Fibroblast of mammary gland (primary cell): ENCODE data around the gene HAS3.

Experiments
- DNase-seq: peaks from one replicate; pipeline ENCODE4 v3.0.0-alpha.2; 2010; ENCODE audit warnings: low read depth
- H3K4me3 ChIP-seq: 2 replicates; pipeline ENCODE4 v1.5.1; 2011; ENCODE audit warnings: low read depth, mild to moderate bottlenecking, low read length, moderate library complexity; ENCODE audit not compliant: control insufficient read depth
- CTCF ChIP-seq: conservative IDR thresholded peaks from 2 replicates; pipeline ENCODE4 v1.5.1; 2011; ENCODE audit warnings: low read depth, low read length, inconsistent platforms; ENCODE audit not compliant: control insufficient read depth, insufficient read depth

HAS3 gene

GRCh38 chr16:69165584-69165983, 60.1 kb downstream of the HAS3 start:
- no peak overlapping the region for H3K4me3 ChIP-seq
- no peak for TF ChIP-seq CTCF
- no peak for DNase-seq

- H3K4me3 ChIP-seq, result no peak overlapping the region
- peak; percentile 80 for DNase-seq
- no peak for TF ChIP-seq CTCF
Observed at GRCh38 chr16:69166221-69166833, 60.9 kb downstream of the HAS3 start.

- no peak for DNase-seq
- no peak for TF ChIP-seq CTCF
- H3K4me3 ChIP-seq, result no peak overlapping the region
Observed at GRCh38 chr16:69166946-69167930, 61.8 kb downstream of the HAS3 start.
